ENCODE results near the gene CEACAM3. TPM values are rescaled to one million over a fixed set of nuclear protein-coding genes. Genes with fewer than 3 reads are reported as not detected.

CEACAM3 gene
- total RNA-seq, 2 experiments from 2014 or later, result not detected

DNA sequence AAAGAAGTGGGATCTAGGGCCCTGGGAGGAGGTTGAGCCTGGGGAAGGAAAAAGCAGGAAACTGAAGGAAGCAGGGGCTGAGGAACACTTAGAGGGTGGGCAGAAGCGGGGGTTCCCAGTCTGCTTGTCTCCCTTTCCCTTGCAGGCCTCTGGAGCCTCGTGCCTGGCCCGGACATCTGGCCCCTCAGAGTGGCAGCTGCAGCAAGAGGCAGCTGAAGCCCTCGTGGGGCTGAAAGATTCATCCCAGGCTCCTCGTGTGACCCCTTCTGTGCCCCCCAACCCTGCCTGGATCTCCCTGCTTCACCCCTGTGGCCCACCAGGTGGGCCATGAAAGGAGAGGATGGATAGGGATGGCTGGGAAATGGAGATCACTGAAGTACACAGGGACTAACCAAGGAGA, 54.0 kb downstream of the CEACAM3 start:
- intact Hi-C loops (cut with DNase I, micrococcal nuclease), result no loop called here
- Histone ChIP-seq H3K4me1 (ENCODE audit: insufficient read depth, low read length) (no peaks in the 10 kb centered on the region), H3K27ac (ENCODE audit: low read depth in 1 of 2, low read length in 2 of 2) (no peak overlapping the region), H3K9me3 (ENCODE audit: control insufficient read depth in 1 of 2, insufficient read depth in 1 of 2, low read length in 2 of 2) (no peaks in the 10 kb centered on the region), H3K27me3 (ENCODE audit: control insufficient read depth in 1 of 2, insufficient read depth in 2 of 2, low read length in 2 of 2) (no peaks in the 10 kb centered on the region), H3K36me3 (ENCODE audit: insufficient read depth, low read length) (no peaks in the 10 kb centered on the region), H3K4me3 (ENCODE audit: low read length) (no peak overlapping the region)
- CTCF ChIA-PET, result interaction anchor here (1.0 kb wide), 1 partner anchor 9 kb away, joined by 6 read pairs; no protein-coding TSS in a partner anchor
- no peak for DNase-seq
- H3K36me3 Mint-ChIP-seq (ENCODE audit: low read depth), result no peaks in the 10 kb centered on the region
- TF ChIP-seq, protein P1, sequence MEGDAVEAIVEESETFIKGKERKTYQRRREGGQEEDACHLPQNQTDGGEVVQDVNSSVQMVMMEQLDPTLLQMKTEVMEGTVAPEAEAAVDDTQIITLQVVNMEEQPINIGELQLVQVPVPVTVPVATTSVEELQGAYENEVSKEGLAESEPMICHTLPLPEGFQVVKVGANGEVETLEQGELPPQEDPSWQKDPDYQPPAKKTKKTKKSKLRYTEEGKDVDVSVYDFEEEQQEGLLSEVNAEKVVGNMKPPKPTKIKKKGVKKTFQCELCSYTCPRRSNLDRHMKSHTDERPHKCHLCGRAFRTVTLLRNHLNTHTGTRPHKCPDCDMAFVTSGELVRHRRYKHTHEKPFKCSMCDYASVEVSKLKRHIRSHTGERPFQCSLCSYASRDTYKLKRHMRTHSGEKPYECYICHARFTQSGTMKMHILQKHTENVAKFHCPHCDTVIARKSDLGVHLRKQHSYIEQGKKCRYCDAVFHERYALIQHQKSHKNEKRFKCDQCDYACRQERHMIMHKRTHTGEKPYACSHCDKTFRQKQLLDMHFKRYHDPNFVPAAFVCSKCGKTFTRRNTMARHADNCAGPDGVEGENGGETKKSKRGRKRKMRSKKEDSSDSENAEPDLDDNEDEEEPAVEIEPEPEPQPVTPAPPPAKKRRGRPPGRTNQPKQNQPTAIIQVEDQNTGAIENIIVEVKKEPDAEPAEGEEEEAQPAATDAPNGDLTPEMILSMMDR (IDR thresholded peaks at IDR 0.05), result no peak
- no peaks in the 10 kb centered on the region for H3K4me1 Mint-ChIP-seq (ENCODE audit: low read depth)
- POLR2A ChIA-PET, result no interaction called here
- H3K27me3 Mint-ChIP-seq, result peaks cover 13% of the 10 kb centered on the region
- H3K27ac Mint-ChIP-seq, result no peak overlapping the region
- H3K9me3 Mint-ChIP-seq, result no peaks in the 10 kb centered on the region
- no peak for ATAC-seq (ENCODE audit: poor library complexity)
- H3K4me3 Mint-ChIP-seq, result no peak overlapping the region

DNA sequence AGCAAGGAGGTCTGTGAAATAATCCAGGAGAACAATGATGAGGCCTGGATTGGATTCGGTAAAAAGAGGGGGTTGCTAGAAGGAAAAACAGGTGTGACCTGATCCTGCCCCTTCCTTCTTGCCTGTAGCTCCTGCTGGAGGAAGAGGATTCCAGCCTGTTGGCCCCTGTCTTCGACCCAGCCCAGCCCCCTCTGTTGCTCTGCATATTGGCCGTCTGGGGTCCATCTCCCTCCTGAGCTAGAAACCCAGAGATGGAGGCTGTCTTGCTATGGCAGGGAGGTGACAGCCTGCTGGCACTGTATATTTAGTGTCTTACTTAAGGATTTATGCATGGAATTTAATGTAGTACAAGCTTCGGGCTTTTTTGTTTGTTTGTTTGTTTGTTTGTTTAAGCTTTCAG, 55.1 kb downstream of the CEACAM3 start:
- Histone ChIP-seq H3K27me3 (ENCODE audit: control insufficient read depth in 1 of 2, insufficient read depth in 2 of 2, low read length in 2 of 2) (no peaks in the 10 kb centered on the region), H3K4me1 (ENCODE audit: insufficient read depth, low read length) (no peaks in the 10 kb centered on the region), H3K9me3 (ENCODE audit: control insufficient read depth in 1 of 2, insufficient read depth in 1 of 2, low read length in 2 of 2) (no peaks in the 10 kb centered on the region), H3K4me3 (ENCODE audit: low read length) (no peak overlapping the region), H3K27ac (ENCODE audit: low read depth in 1 of 2, low read length in 2 of 2) (no peak overlapping the region), H3K36me3 (ENCODE audit: insufficient read depth, low read length) (no peaks in the 10 kb centered on the region)
- no peaks in the 10 kb centered on the region for H3K4me1 Mint-ChIP-seq (ENCODE audit: low read depth)
- no peak for DNase-seq
- CTCF ChIA-PET, result no interaction called here
- ATAC-seq (ENCODE audit: poor library complexity), result no peak
- POLR2A ChIA-PET, result no interaction called here
- H3K36me3 Mint-ChIP-seq (ENCODE audit: low read depth), result no peaks in the 10 kb centered on the region
- peaks cover 13% of the 10 kb centered on the region for H3K27me3 Mint-ChIP-seq
- no peak overlapping the region for H3K27ac Mint-ChIP-seq
- no peaks in the 10 kb centered on the region for H3K9me3 Mint-ChIP-seq
- TF ChIP-seq, protein P1 (IDR thresholded peaks at IDR 0.05), result no peak
- intact Hi-C loops (cut with DNase I, micrococcal nuclease), result no loop called here
- H3K4me3 Mint-ChIP-seq, result no peak overlapping the region

DNA sequence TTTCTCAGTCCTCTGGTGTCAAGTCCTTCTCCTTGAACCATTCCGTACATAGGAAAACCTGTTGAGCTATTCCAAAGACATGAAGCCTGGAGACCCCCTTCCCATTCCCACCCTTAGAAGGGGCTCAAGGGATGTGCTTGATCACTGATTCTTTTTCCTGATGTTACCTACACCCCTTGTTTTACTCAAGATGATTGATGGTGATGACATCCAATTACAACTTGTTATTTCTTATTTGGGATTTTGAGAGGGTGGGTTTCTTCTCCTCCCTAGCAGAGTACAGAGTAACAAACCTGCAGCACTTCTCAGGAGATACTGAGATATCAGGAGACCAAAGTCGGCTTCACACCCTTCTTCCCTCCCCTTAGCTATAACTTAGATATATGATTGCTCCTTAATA, 57.0 kb downstream of the CEACAM3 start:
- Histone ChIP-seq H3K4me1 (ENCODE audit: insufficient read depth, low read length) (no peaks in the 10 kb centered on the region), H3K4me3 (ENCODE audit: low read length) (no peak overlapping the region), H3K9me3 (ENCODE audit: control insufficient read depth in 1 of 2, insufficient read depth in 1 of 2, low read length in 2 of 2) (no peaks in the 10 kb centered on the region), H3K36me3 (ENCODE audit: insufficient read depth, low read length) (no peaks in the 10 kb centered on the region), H3K27ac (ENCODE audit: low read depth in 1 of 2, low read length in 2 of 2) (no peak overlapping the region), H3K27me3 (ENCODE audit: control insufficient read depth in 1 of 2, insufficient read depth in 2 of 2, low read length in 2 of 2) (no peaks in the 10 kb centered on the region)
- intact Hi-C loops (cut with DNase I, micrococcal nuclease), result no loop called here
- ChIA-PET POLR2A (no interaction called here), CTCF (interaction anchor here (1.6 kb wide), 1 partner anchor 17 kb away, joined by 4 read pairs; no protein-coding TSS in a partner anchor)
- no peaks in the 10 kb centered on the region for H3K36me3 Mint-ChIP-seq (ENCODE audit: low read depth)
- no peak overlapping the region for H3K4me3 Mint-ChIP-seq
- peaks cover 13% of the 10 kb centered on the region for H3K27me3 Mint-ChIP-seq
- no peaks in the 10 kb centered on the region for H3K4me1 Mint-ChIP-seq (ENCODE audit: low read depth)
- TF ChIP-seq, protein P1 (IDR thresholded peaks at IDR 0.05), result no peak
- no peaks in the 10 kb centered on the region for H3K9me3 Mint-ChIP-seq
- ATAC-seq (ENCODE audit: poor library complexity) (no peak), DNase-seq (no peak)
- no peak overlapping the region for H3K27ac Mint-ChIP-seq
